ENCODE measurements around the gene SNX24. TPM values are rescaled to one million over a fixed set of nuclear protein-coding genes. Genes with fewer than 3 reads are reported as not detected.

The SNX24 gene
- total RNA-seq, 2 donors from 2014 or later: 15.6 to 34.2 TPM

- peaks cover 0 to 19% of the 10 kb centered on the region in 2 donors for H3K4me1 ChIP-seq (ENCODE audit: control insufficient read depth in 1 of 2, low read depth in 2 of 2)
- no peaks in the 10 kb centered on the region for H3K27me3 ChIP-seq (replicated peaks; ENCODE audit: insufficient read depth)
- no peak overlapping the region for H3K4me3 ChIP-seq
- no peak for TF ChIP-seq CTCF (IDR thresholded peaks at IDR 0.05)
- H3K27ac ChIP-seq: no peak overlapping the region
- DNase-seq (ENCODE audit: low spot score) (no peak), ATAC-seq (ENCODE audit: insufficient number of reproducible peaks, low FRiP score, low read depth) (no peak)
- no peaks in the 10 kb centered on the region for H3K36me3 ChIP-seq
- H3K9me3 ChIP-seq: no peaks in the 10 kb centered on the region
These were observed 98.6 kb downstream of the SNX24 start for GRCh38 chr5:122944051-122944450.

- Histone ChIP-seq H3K4me3 (no peak overlapping the region), H3K27me3 (replicated peaks; ENCODE audit: insufficient read depth) (no peaks in the 10 kb centered on the region), H3K36me3 (no peaks in the 10 kb centered on the region), H3K9me3 (no peaks in the 10 kb centered on the region), H3K4me1 (ENCODE audit: control insufficient read depth in 1 of 2, low read depth in 2 of 2) (peaks cover 0 to 11% of the 10 kb centered on the region in 2 donors), H3K27ac (no peak overlapping the region)
- no peak for TF ChIP-seq CTCF (IDR thresholded peaks at IDR 0.05)
- DNase-seq (ENCODE audit: low spot score): no peak
- no peak for ATAC-seq (ENCODE audit: insufficient number of reproducible peaks, low FRiP score, low read depth)
These were observed 102.0 kb downstream of the SNX24 start for GRCh38 chr5:122947372-122947771.

GRCh38 chr5:122947772-122948171 lies 102.4 kb downstream of the SNX24 start:
- no peaks in the 10 kb centered on the region for H3K36me3 ChIP-seq
- TF ChIP-seq CTCF (IDR thresholded peaks at IDR 0.05): no peak
- no peak for ATAC-seq (ENCODE audit: insufficient number of reproducible peaks, low FRiP score, low read depth)
- no peaks in the 10 kb centered on the region for H3K9me3 ChIP-seq
- no peaks in the 10 kb centered on the region for H3K27me3 ChIP-seq (replicated peaks; ENCODE audit: insufficient read depth)
- H3K4me1 ChIP-seq (ENCODE audit: control insufficient read depth in 1 of 2, low read depth in 2 of 2): peaks cover 0 to 7% of the 10 kb centered on the region in 2 donors
- no peak overlapping the region for H3K4me3 ChIP-seq
- DNase-seq (ENCODE audit: low spot score): no peak
- H3K27ac ChIP-seq: no peak overlapping the region

- Histone ChIP-seq H3K27ac (no peak overlapping the region), H3K27me3 (replicated peaks; ENCODE audit: insufficient read depth) (no peaks in the 10 kb centered on the region), H3K9me3 (no peaks in the 10 kb centered on the region), H3K4me1 (ENCODE audit: control insufficient read depth in 1 of 2, low read depth in 2 of 2) (peaks cover 0 to 1% of the 10 kb centered on the region in 2 donors), H3K36me3 (no peaks in the 10 kb centered on the region), H3K4me3 (no peak overlapping the region)
- no peak for TF ChIP-seq CTCF (IDR thresholded peaks at IDR 0.05)
- DNase-seq (ENCODE audit: low spot score) (no peak), ATAC-seq (ENCODE audit: insufficient number of reproducible peaks, low FRiP score, low read depth) (no peak)
These were observed 102.9 kb downstream of the SNX24 start for GRCh38 chr5:122948319-122948718.

GRCh38 chr5:122951658-122952057 lies 106.2 kb downstream of the SNX24 start:
- ATAC-seq (ENCODE audit: insufficient number of reproducible peaks, low FRiP score, low read depth): no peak
- Histone ChIP-seq H3K4me3 (no peak overlapping the region), H3K27me3 (replicated peaks; ENCODE audit: insufficient read depth) (no peaks in the 10 kb centered on the region), H3K9me3 (no peaks in the 10 kb centered on the region), H3K36me3 (no peaks in the 10 kb centered on the region), H3K27ac (no peak overlapping the region), H3K4me1 (ENCODE audit: control insufficient read depth in 1 of 2, low read depth in 2 of 2) (no peaks in the 10 kb centered on the region)
- no peak for DNase-seq (ENCODE audit: low spot score)
- TF ChIP-seq CTCF (IDR thresholded peaks at IDR 0.05): no peak

All from thoracic aorta (tissue), 2 donors.